Suprapubic skin (tissue), 4 donors: ENCODE results near the gene MBNL2. TPM values are rescaled to one million over a fixed set of nuclear protein-coding genes. Genes with fewer than 3 reads are reported as not detected.

Experiments
- DNase-seq, 2 donors: peaks; one replicate each; pipeline ENCODE4 v3.0.0-alpha.2; 2019; ENCODE audit warnings: low spot score in 2 of 2
- H3K27ac ChIP-seq: fragments of 200-600 bp; sonication (generic); one replicate; pipeline ENCODE4 v1.5.1; 2019
- H3K27me3 ChIP-seq: fragments of 200-600 bp; sonication (generic); one replicate; pipeline ENCODE4 v1.5.1; 2019
- H3K36me3 ChIP-seq: fragments of 200-600 bp; sonication (generic); one replicate; pipeline ENCODE4 v1.5.1; 2019
- H3K4me1 ChIP-seq: fragments of 200-600 bp; sonication (generic); one replicate; pipeline ENCODE4 v1.5.1; 2019
- H3K4me3 ChIP-seq: fragments of 200-600 bp; sonication (generic); one replicate; pipeline ENCODE4 v1.5.1; 2019; ENCODE audit warnings: mild to moderate bottlenecking
- H3K9me3 ChIP-seq: fragments of 200-600 bp; sonication (generic); one replicate; pipeline ENCODE4 v1.5.1; 2019
- EP300 ChIP-seq: sonication (generic); formaldehyde crosslinking; IDR thresholded peaks from one replicate; pipeline ENCODE4 v1.6.1; 2017; ENCODE audit warnings: antibody characterized with exemption
- POLR2A ChIP-seq, 2 donors: fragments of 450-650 bp; IDR thresholded peaks; one replicate each; pipeline ENCODE4 v1.6.1; 2017; ENCODE audit warnings: antibody characterized with exemption in 2 of 2, mild to moderate bottlenecking in 2 of 2, moderate library complexity in 2 of 2
- POLR2AphosphoS5 ChIP-seq, 3 donors: sonication (generic); formaldehyde crosslinking; IDR thresholded peaks; one replicate each; pipeline ENCODE4 v1.6.1; 2017; ENCODE audit warnings: antibody characterized with exemption in 3 of 3
- WGBS: methylation state at CpG from one replicate; pipeline ENCODE4 v1.1.5; 2018; 5-methylcytosine and 5-hydroxymethylcytosine counted together
- total RNA-seq, 4 donors: library from RNA; depleted of rRNA; stranded (reverse); fragments of >200 nt; gene quantifications; one replicate each; pipeline ENCODE4 v1.1.0, GENCODE V29; 2016
- TF ChIP-seq, protein P1 (sequence below), 2 donors: fragments of 200-600 bp in 1 of 2; fragments of 450-650 bp in 1 of 2; sonication (generic) in 1 of 2; IDR thresholded peaks; one replicate each; pipeline ENCODE4 v1.5.1; 2016 to 2019; ENCODE audit warnings: antibody characterized with exemption in 2 of 2, mild to moderate bottlenecking in 1 of 2, moderate library complexity in 1 of 2

The MBNL2 gene
- total RNA-seq, 4 donors from 2014 or later: 64.2 to 92.4 (median 73.4) TPM

DNA sequence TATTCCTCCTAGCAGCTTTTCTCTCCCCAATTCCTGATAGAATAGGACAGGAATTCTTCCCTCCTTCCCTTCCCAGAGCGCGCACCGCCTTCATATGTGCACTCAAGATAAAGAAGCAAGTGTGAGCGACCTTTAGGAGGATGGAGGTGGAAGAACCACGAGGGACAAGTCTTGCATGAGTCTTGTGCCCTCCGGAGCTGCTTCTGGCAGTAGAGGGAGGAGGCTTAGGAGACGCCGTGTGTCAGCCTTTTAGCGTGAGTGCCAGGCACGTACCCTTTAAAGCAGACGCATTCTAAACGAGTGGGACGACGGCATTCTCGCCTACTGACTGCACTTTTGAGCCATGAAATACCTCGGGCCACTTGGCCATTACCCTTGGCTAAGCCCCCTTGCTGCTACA, 116.4 kb downstream of the MBNL2 start:
- Histone ChIP-seq H3K27me3 (no peaks in the 10 kb centered on the region), H3K36me3 (peaks cover 18% of the 10 kb centered on the region), H3K4me3 (no peak overlapping the region), H3K9me3 (no peaks in the 10 kb centered on the region), H3K27ac (no peak overlapping the region), H3K4me1 (peaks cover 25% of the 10 kb centered on the region)
- no peak for DNase-seq
- WGBS: 88% methylated on average over 16 of the region's 16 CpGs
- TF ChIP-seq POLR2A (IDR thresholded peaks at IDR 0.05) (no peak), EP300 (no peak), POLR2AphosphoS5 (IDR thresholded peaks at IDR 0.05) (no peak)
- TF ChIP-seq, protein P1, sequence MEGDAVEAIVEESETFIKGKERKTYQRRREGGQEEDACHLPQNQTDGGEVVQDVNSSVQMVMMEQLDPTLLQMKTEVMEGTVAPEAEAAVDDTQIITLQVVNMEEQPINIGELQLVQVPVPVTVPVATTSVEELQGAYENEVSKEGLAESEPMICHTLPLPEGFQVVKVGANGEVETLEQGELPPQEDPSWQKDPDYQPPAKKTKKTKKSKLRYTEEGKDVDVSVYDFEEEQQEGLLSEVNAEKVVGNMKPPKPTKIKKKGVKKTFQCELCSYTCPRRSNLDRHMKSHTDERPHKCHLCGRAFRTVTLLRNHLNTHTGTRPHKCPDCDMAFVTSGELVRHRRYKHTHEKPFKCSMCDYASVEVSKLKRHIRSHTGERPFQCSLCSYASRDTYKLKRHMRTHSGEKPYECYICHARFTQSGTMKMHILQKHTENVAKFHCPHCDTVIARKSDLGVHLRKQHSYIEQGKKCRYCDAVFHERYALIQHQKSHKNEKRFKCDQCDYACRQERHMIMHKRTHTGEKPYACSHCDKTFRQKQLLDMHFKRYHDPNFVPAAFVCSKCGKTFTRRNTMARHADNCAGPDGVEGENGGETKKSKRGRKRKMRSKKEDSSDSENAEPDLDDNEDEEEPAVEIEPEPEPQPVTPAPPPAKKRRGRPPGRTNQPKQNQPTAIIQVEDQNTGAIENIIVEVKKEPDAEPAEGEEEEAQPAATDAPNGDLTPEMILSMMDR (IDR thresholded peaks at IDR 0.05): no peak

DNA sequence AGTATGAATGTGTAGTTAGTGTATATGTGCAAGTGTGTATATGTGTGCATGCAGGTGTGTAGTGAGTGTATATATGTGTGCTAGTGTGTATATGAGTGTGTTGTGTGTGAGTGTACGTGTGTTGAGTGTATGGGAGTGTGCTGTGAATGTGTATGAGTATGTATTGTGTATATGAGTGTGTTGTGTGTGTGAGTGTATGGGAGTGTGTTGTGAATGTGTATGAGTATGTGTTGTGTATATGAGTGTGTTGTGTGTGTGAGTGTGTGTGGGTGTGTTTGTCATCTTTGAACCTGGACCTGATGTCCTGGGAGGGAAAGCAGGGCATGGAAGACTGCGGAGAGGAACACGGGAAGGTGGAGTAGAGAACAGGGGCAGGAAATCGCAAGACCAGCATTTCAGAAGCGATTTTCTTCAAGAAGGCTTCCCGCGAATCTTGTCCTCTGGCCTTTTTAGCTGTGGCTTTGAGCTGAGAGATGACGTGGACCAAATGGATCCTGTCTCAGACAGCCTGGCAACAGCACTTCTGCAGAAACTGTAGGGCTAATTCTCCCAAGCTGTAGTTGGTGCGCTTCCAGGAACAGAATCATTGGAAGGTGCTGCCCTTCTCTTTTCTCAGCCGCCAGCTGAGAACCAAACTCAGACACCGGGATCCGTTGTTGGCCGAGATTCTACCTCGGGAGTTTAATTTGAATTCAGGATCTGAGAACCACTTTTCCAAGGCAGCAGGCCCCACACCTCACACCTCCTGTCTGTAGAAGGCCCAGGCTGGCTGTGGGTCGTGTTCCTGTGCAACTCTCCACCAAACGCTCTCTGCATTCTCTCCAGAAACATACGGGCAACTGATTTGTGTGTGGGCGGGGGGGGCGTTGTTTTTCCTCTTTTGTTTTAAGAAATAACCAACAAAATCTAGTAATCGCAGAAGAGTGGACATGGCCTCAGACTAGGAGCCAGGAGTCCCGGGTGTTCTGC, 117.2 kb downstream of the MBNL2 start:
- 69% methylated on average over 21 of the region's 21 CpGs for WGBS
- peaks cover 21% of the 10 kb centered on the region for H3K36me3 ChIP-seq

DNA sequence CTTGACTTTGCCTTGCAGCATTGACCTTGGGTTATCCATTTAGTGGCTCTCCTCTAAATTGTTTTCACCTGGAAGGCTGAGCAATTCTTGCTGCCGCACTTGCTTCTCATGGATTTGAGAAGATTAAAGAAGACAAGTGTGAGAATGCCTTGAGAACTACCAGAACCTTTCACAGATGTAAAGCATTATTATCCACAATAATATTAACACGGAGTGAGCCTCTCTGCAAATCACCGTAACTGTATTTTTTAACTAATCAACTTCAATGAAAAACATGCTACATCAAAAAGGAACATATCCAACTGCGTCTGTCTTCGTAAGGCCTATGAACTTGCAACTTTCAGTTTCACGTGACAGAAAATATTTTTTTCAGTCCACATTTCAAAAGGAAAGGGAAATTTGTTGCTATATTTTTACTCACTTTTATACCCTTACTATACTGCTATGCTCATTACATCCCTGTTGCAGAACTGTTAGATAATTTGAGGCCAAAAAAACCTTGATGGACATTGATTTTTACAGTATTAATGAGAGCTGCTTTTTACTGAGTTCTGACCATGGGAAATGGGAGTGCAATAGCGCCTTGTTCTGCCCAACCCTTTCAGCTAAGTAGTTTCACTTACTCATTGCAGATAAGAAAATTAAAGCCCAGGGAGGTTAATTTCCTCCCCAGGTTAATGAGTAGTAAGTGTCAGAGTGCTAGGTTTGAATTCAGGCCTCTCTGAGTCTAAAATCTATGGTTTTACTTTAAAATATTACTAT, 118.0 kb downstream of the MBNL2 start:
- no peak for TF ChIP-seq EP300
- no peak for TF ChIP-seq POLR2A (IDR thresholded peaks at IDR 0.05)
- TF ChIP-seq, protein P1 (IDR thresholded peaks at IDR 0.05): no peak
- TF ChIP-seq POLR2AphosphoS5 (IDR thresholded peaks at IDR 0.05): no peak
- H3K4me1 ChIP-seq: peaks cover 17% of the 10 kb centered on the region
- WGBS: 67% methylated on average over 7 of the region's 7 CpGs

More for the DNA sequence above, 117.2 kb downstream of the MBNL2 start:
- H3K9me3 ChIP-seq: no peaks in the 10 kb centered on the region
- no peaks in the 10 kb centered on the region for H3K27me3 ChIP-seq
- H3K27ac ChIP-seq: peak overlapping the region; percentile 39
- DNase-seq: no peak
- TF ChIP-seq EP300: no peak
- no peak for TF ChIP-seq POLR2A (IDR thresholded peaks at IDR 0.05)
- TF ChIP-seq POLR2AphosphoS5 (IDR thresholded peaks at IDR 0.05): no peak
- TF ChIP-seq, protein P1 (IDR thresholded peaks at IDR 0.05): no peak
- H3K4me1 ChIP-seq: peaks cover 18% of the 10 kb centered on the region
- no peak overlapping the region for H3K4me3 ChIP-seq

DNA sequence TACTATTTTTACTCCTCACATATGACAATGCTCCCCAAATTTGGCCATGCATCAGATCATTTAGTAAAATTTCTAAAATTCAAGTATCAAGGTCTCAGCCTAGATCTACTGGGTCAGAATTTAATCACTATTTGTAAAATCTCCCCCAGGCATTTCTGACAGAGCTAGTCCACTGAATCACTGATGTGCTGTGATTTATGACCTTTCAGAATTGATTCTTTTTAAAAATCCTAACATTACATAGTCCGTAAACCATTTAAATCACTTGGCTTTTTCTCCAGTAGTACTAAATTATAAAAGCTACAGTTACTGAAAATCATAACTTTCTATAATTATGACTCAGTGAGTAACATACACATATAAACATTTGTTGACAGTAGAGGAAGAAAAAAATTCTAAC, 119.0 kb downstream of the MBNL2 start:
- no peak for DNase-seq
- H3K9me3 ChIP-seq: no peaks in the 10 kb centered on the region
- peaks cover 13% of the 10 kb centered on the region for H3K4me1 ChIP-seq
- H3K36me3 ChIP-seq: peaks cover 21% of the 10 kb centered on the region
- H3K27ac ChIP-seq: no peak overlapping the region
- 67% methylated on average over 1 of the region's 1 CpG for WGBS
- H3K27me3 ChIP-seq: no peaks in the 10 kb centered on the region
- H3K4me3 ChIP-seq: no peak overlapping the region
- TF ChIP-seq EP300: no peak
- TF ChIP-seq, protein P1 (IDR thresholded peaks at IDR 0.05): no peak
- TF ChIP-seq POLR2A (IDR thresholded peaks at IDR 0.05): no peak
- TF ChIP-seq POLR2AphosphoS5 (IDR thresholded peaks at IDR 0.05): no peak

More for the DNA sequence above, 118.0 kb downstream of the MBNL2 start:
- Histone ChIP-seq H3K36me3 (peaks cover 21% of the 10 kb centered on the region), H3K9me3 (no peaks in the 10 kb centered on the region), H3K4me3 (no peak overlapping the region), H3K27ac (no peak overlapping the region), H3K27me3 (no peaks in the 10 kb centered on the region)
- DNase-seq: no peak

DNA sequence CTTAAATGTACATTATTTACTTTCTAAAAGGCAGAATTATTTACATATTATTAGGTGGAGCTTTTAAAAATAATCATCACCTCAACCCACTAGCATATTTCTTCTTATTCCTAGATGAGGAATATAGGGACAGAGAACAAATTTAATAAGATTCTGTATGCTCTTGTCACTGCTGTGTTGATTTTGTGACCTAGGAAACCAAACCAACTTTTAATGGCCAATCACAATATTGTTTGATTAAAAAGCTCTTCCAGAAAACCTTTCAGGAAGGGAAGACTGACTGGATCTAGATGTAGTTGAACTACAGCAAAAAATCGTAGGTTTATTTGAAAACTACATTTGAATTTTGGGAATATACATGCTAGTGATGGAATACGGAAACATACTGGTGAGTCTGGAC, 120.0 kb downstream of the MBNL2 start:
- no peaks in the 10 kb centered on the region for H3K9me3 ChIP-seq
- WGBS: 68% methylated on average over 2 of the region's 2 CpGs
- no peak overlapping the region for H3K27ac ChIP-seq
- TF ChIP-seq POLR2AphosphoS5 (IDR thresholded peaks at IDR 0.05): no peak
- no peak for TF ChIP-seq POLR2A (IDR thresholded peaks at IDR 0.05)
- TF ChIP-seq, protein P1 (IDR thresholded peaks at IDR 0.05): no peak
- TF ChIP-seq EP300: no peak
- peaks cover 23% of the 10 kb centered on the region for H3K36me3 ChIP-seq
- no peaks in the 10 kb centered on the region for H3K27me3 ChIP-seq
- peaks cover 13% of the 10 kb centered on the region for H3K4me1 ChIP-seq
- DNase-seq: no peak
- H3K4me3 ChIP-seq: no peak overlapping the region
